TTC549 (cell line): ENCODE measurements around the gene SNX1.
A peak's percentile ranks its signal among the peaks of the same experiment; 100 is the strongest.
"Not testable (repeated sequence)": the region's sequence is repeated elsewhere in the genome, so short reads cannot be mapped to it uniquely, and the experiment has no call there.

ENCODE experiments used
- FAIRE-seq: peaks from 2 replicates; lab custom pipeline; 2012; peaks lifted over from hg19 to GRCh38; lab: Jason Lieb, UNC

SNX1 gene

DNA sequence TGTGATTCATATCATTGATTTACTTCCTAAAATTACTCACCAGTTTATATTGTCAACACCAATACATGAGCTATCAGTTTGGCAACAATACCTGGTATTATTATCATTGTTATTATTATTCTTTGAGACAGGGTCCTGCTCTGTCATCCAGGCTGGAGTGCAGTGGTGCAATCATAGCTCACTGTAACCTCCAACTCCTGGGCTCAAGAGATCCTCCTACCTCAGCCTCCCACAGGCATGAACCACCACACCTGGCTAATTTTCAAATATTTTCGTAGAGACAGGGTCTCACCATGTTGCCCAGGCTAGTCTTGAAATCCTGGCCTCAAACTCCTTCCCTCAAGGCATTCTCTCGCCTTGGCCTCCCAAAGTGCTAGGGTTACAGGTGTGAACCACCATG, 22.3 kb upstream of the SNX1 start:
- FAIRE-seq = not testable (repeated sequence)

DNA sequence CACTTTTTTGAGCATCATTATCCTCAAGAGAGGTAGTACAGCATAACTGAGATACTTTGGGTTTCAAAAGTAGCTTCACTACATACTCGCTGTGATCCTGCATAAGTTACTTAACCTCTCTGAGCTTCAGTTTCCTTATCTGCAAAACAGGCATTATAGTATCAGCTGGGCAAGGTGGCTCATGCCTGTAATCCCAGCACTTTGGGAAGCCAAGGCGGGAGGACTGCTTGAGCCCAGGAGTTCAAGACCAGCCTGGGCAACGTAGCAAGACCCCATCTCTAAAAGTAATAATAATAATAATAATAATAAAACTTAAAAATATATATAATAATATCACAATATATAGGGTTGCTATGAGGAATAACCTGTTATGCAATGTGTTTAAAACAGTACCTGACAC, 13.0 kb upstream of the SNX1 start:
- FAIRE-seq = no peak

DNA sequence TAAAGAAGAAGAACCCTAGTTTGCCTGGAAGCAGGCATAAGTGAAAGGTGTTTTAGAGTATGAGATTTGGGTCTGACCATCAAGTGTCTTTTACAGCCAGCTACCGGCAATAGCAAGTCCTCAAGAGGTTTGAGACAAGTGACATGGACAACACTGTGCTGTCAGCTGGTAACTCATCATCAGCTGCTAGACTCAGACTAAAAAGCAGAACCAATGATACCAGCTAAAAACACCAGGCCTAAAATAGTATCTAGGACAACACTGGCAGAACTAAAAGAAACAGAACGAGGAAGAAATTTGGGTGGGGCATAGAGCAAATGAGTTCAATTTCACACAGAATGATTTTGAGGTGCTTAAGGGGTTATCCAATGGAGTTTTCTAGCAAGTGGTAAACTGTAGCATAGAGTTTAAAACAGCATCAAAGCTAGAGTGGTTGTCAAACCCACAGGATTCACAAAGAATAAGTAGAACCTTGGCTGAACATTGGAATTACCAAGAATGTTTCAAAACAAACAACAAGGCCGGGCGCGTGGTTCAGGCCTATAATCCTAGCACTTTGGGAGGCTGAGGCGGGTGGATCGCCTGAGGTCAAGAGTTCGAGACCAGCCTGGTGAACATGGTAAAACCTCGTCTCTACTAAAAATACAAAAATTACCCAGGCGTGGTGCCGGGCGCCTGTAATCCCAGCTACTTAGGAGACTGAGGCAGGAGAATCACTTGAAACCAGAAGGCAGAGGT, 6.1 kb upstream of the SNX1 start:
- FAIRE-seq = no peak

DNA sequence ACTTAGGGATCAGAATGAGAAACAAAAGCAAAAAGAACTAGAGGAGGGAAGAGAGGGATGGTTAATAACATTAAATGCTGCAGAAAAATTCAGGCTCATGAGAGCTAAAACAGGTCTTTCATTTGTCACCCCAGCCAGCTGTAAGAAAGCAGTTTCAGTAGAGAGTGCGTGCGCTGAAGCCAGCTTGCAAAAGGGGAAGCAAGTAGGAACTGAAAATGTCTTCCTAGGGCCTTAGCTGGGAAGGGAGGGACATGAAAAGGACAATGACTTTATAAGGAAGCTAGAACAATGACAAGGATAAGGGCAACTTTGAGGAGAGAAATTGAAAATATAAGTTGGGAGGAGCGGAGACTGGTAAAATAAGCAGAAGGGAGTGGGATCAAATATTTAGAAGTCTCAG, 5.3 kb upstream of the SNX1 start:
- FAIRE-seq = no peak

DNA sequence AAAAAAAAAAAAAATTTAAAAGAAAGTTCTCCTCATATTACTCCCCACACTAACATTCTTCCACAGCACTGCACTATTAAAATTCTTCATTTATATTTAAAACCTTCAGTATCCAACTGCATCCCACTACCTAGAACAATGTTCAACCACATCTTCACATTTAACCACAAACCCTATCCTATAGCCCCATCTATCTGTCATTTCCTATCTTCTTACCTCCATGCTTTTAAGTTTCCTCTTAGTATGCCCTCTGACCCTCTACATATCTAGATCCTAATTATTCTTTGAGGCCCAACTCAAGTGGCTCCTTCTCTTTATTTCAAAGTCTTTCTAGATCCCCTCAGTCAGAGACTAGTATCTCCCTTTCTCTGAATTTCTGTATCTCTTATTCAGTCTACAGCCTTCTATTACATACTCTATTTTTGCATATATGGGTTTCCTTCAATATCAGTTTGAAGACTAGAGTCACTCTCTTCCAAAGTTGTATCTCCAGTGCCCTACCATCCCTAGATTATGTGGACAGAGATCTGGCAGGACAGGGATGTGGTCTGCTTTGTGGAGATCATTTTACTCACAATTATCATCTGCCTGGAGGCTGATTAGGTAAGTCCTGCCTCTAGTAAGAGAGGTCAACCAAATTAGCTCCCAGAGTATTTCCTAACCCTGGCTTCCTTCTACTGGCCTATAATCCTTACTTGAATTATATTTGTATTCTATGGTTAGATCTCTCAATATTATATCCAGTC, 3.5 kb upstream of the SNX1 start:
- no peak for FAIRE-seq

DNA sequence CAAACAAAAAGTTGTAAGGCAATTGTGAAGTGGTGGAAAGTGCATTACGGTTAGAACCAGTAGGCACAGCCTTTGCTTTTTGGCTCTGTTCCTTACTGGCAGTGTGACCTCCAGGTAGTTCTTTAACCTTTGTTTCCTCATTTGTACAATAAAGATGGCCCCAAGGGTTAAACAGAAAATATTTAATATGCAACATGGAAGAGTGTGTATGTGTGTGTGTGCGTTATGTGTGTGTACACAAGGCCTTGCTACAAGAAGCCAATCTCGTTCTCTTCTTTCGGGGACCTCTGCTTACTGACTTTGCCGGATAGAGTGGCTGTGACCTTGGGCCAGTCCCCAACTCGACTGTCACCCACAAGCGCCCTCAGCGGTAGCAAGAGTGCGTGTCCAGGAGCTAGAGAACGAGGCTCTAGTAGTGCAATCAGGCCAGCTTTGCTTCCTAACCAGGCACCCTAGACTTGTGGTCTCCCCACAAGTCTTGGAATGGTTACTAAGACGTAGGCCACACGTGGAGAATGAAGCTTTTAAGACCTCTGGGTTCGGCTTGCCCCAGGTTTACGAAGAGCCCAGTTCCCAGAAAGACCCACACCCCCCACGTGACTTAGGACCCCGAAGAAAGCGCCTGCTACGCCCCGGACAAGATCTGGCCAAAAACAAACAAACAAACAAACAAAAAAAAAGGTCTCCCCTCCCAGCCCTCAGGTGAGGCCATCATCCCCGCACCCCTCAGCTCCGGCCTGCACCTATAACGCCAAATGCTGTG, 2.7 kb upstream of the SNX1 start:
- FAIRE-seq = no peak

DNA sequence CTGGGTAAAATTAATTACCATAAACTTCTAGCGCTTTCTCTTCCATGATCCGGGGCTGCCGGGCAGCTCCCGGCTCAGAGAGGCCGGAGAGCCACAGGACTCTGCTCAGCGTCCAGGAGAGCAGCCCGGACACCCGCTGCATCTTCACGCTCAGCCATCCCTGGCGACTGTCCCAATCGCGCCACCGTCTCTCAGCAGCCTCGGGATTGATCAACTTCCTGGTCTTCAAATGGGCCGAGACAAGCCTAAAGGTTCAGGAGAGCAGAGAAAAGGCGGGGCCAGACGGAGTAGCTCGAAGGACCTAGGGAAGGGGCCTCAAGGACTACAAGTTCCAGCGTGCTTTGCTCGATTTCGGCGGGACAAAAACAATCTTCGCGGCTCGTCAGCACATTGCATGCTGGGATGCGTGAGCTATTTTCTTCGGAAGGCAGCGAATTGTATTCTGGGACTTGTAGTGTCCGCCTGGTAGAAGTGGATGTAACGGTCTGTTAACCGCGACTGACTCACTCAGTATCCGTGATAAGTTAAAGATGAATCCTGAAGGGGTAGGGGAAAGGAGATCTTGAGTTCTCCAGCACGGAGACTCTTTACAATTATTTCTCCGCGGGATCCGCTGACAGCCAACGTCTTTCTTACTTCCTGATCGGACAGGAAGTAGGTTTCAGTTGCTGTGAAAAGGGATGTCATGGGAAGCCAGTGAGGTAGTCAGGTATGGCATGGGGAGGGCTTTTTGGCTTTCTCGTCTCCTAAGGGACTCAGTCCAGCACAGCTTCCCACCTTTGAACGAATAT, 2.0 kb upstream of the SNX1 start, which contains the start of gene CIAO2A:
Gene CIAO2A (minus strand): TSS at position 212 of the 791 bp plus-strand sequence. CDS start 70 bp downstream, at position 142.
- FAIRE-seq = peak; percentile 85

DNA sequence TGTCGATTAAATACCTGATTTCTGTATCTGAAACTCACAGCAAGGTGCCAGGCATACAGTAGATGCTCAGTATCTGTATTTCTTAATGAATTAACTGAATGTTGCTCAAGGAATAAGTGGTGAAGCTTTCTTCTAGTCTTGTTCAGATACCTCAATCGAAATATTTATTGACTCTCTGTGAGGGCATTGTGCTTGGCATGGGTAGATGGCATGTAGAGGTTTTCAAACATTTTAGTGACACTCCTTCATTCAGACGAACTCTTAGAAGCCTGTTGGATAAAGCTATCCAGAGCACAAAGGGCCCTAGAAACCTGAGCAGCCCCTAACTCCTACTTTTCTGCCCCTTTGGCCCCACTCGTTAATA, 369 bp upstream of the SNX1 start:
- FAIRE-seq = no peak

DNA sequence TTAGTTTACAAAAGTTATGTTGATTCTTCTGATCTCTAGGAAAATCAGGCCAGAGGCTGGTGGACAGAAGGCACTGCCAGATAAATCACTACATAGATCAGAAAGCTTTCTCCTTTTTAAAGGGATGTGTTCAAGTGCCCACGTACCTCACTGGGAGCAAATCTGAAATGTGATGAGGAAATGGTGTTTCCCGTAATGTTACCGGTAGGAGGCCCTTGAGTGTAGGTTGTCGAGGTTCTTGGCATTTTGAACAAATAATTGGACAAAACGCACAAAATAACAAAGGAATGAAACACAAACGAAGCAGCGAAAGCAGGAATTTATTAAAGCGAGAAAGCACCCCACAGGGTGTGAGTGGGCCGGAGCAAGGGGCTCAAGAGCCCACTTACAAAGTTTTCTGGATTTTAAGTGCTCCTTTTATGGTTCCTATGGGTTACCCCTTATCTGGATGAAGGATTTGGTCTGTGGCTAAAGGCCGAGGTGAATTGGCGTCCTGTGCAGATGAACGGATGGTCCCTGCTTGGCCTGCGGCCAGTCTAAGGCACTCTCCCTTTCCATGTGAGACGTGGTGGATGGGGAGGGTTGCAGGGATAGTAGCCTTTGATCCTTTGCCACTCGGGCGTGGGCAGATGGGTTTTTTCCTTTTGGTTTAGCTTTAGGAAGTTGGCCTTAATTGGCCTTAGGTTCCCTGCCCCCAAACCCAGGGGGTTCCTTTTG, 1.0 kb downstream of the SNX1 start:
- no peak for FAIRE-seq

DNA sequence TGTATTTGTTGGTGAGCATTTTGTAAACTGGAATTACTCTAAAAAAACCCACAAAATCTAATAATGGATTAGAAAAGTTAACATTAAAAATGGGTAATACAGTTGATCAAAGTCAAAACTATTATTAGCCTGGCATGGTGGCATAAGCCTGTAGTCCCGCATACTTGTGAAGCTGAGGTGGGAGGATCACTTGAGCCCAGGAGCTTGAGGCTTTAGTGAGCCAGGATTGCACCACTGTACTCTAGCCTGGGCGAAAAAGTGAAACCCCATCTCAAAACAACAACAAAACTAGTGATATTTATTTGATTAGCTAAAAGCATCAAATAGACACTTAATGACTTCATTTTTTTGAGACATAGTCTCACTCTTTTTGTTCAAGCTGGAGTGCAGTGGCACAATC, 3.6 kb downstream of the SNX1 start:
- FAIRE-seq = no peak

DNA sequence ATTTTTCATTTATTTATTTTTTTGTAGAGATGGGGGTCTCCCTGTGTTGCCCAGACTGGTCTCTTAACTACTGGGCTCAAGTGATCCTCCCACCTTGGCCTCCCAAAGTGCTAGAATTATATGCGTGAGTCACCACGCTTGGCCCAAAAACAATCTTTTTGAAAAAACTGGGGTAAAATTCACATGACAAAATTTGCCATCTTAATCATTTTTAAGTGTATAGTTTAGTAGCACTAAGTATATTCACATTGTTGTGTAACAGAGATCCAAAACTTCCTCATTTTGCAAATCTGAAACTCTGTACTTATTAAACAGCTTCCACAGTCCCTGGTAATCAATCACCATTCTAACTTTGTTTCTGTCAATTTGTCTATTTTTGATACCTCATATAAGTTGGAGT, 5.2 kb downstream of the SNX1 start:
- no peak for FAIRE-seq

DNA sequence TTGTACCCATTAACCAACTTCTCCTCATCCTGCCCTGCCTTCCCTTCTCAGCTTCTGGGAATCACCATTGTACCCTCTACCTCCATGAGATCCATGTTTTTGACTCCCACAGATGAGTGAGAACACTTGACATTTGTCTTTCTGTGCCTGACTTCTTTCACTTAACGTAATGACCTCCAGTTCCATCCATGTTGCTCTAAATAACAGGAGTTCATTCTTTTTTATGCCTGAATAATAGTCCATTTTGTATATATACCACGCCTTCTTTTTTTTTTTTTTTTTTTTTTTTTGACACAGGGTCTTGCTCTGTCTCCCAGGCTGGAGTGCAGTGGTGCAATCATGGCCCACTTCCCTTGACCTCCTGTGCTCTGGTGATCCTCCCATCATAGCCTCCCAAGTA, 6.7 kb downstream of the SNX1 start:
- no peak for FAIRE-seq

DNA sequence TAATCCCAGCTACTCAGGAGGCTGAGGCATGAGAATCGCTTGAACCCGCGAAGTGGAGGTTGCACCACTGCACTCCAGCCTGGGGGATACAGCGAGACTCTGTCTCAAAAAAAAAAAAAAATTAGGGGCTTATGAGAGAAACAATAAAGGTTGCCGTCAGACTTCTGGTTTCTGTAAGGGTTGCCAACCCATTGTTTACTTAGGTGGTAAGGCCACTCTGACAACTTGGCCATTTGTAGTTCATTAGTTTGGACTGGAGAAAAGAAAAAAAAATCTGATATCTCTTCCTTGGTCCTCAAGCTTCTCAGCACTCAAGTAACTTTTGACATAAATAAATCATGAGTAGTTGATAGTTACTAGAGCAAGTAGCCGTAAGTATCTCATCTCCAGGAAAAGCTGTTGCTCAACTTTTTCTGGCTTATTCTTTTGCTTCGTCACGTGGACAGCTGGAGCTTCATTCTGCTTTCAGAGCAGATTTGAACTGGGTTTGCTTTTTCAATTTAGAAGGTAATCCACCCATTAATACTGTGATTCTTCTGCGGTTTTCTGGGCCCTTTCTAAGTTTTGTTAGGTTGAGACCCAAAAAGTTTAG, 9.4 kb downstream of the SNX1 start:
- no peak for FAIRE-seq

DNA sequence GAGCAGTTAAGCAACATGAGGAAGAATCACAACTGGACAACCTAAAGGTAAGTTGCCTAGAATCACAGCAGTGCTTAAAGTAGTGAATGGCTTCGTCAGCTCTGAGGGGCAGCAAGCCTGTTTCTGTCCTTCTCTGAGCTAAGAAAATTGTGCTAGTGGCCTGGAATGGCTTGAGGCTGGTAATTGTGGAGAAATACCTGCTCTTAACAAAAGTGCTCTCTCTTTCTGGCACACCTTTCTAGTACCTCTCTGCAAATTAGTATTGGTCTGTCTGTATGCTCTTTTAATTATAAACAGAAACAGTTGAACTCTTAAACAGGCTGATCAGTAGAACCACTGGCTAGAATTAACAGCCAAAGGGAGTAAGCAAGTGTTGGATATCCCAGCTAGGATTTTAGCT, 11.6 kb downstream of the SNX1 start:
- FAIRE-seq = no peak

DNA sequence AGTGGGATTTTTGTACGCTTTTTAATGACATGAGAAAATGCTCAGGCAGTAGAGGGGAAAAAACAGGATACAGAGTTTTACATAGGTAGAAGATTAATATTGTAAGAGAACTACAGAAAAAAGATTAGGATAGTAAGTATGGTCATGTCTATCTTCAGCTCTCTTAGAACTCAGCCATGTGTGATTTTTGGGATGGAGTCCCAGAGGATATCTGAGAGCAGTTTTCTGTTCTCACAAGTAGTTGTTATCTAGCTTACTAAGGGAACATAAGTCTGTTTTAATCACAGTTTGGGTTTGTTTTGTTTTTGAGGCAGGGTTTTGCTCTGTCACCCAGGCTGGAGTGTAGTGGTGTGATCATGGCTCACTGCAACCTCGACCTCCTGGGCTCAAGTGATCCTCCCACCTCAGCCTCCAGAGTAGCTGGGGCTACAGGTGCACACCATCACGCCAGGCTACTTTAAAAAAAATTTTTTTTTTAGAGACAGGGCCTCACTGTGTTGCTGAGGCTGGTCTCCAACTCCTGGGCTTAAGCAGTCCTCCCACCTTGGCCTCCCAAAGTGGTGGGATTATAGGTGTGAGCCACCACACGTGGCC, 14.4 kb downstream of the SNX1 start:
- not testable (repeated sequence) for FAIRE-seq

DNA sequence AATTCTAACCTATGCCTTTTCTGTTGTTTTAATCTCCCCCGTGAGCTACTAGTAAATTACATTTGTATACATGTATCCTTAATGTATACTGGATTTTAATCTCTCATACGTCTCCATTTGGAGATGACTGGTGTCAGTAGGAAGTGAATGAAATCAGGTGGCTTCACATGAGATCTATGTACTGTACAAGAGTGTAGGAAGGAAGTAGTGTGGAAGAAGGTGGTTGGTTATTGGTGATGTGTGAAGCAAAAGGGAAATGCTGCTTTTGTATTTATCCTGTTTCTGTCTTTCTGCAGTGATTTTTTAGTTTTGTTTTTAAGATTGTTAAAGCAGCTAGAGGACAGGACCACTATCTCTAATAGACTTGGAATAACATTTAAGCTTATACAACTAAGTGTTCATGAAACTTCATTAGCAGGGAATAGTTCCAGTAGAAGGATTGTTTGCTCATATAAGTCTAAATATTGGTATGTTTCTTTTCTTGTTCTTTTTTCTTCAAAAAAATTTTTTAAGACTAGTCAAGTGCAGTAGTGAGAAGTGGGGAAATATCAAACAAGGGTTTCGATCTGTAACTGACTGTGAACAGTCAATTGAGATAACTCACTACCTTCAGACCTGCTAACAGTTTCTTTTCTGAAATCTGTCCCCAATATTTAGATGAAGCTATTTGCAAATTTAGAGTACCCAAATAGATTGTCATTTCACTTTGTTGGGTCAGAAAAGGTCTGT, 15.3 kb downstream of the SNX1 start:
- no peak for FAIRE-seq

DNA sequence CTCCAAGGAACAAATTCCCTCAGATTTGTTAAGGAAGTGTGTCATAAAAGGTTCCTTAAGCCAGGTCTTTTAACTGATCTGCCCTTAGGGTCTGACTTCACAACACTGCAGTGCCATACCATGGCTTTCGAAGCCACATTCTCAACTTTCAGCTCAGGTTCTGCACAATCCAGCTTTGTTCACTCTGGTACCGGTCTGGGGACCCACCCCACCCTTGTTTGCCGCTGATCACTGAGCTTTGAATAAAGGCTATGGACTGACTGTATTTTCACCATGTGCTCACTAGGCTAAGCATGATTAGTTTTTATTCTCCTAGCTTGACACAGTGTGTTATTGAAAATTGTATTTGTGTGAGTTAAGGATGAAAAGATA, 15.9 kb downstream of the SNX1 start:
- no peak for FAIRE-seq

DNA sequence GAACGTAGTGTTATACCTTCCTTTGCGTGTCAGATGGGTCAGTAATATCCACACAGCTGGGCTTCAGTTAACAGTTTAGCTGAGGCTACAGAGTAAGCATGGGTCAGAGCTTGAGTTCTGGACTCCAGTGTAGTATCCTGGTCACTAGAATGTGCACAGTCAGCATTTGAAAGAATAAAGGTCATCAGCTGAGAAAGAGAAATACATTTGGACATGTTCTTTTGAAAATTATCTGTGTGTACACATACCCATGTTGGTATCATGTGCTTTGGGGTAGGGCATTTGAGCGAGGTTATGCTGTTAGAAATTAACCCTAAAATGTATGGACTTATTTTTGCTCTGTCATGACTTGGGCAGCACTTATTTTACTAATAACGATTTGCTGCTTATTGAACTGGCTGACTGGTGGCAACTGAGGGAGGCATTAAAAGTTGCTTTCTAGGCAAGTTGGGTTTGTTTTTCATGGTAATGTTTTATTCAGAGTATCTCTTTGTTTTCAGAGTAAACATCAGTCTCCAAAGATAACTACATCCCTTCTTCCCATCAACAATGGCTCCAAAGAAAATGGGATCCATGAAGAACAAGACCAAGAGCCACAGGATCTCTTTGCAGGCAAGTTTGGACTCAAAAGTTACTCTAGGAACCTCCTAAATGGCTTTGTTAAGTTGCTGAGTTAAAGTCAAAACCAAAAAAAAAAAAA, 16.4 kb downstream of the SNX1 start:
- FAIRE-seq = no peak

DNA sequence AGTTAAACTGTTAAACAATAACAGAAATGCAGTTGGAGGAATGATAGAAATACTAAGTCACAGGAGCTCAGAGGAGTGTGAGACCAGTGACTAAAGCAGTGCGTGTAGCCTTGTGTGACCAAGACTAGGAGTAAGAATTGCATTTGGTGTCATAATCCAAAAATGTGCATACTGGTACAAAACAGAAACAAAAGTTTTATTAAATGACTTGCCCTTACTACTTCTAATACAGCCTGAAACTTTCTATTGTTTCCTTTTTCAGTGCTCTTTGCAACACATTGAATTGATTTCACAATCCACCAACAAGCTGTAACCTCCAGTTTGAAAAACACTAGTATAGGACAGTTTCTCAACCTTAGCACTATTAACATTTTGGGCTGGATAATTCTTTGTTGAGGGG, 17.1 kb downstream of the SNX1 start:
- no peak for FAIRE-seq
